ENCODE data around the gene AKAP7.

- no peak for TF ChIP-seq YY1 (IDR thresholded peaks at IDR 0.05; ENCODE audit: insufficient read depth, insufficient read length)
- no peak for TF ChIP-seq ZNF274 (IDR thresholded peaks at IDR 0.05; ENCODE audit: low read depth, low read length)
Observed at GRCh38 chr6:131107151-131107550, 28.1 kb upstream of the AKAP7 start.
